HG02623 (cell line): Measurements from ENCODE around the gene PUS1.
"Not testable (repeated sequence)": the region's sequence is repeated elsewhere in the genome, so short reads cannot be mapped to it uniquely, and the experiment has no call there.

Experiments used
- ATAC-seq: cut with Tn5 transposase; IDR thresholded peaks from one replicate; pipeline ENCODE4 v1.9.1; 2021; ENCODE audit warnings: moderate library complexity; ENCODE audit not compliant: unreplicated experiment

The PUS1 gene

GRCh38 chr12:131933387-131933786 is 4.3 kb downstream of the PUS1 start:
- no peak for ATAC-seq

GRCh38 chr12:131934535-131934934 is 5.5 kb downstream of the PUS1 start:
- no peak for ATAC-seq

GRCh38 chr12:131938082-131938481 is 9.0 kb downstream of the PUS1 start:
- no peak for ATAC-seq

- no peak for ATAC-seq
Measured at GRCh38 chr12:131939007-131939406, 9.9 kb downstream of the PUS1 start.

- no peak for ATAC-seq
Measured at GRCh38 chr12:131940141-131940547, 11.1 kb downstream of the PUS1 start.

GRCh38 chr12:131941116-131941986 is 12.3 kb downstream of the PUS1 start:
- no peak for ATAC-seq

GRCh38 chr12:131941987-131942341 is 12.9 kb downstream of the PUS1 start:
- ATAC-seq, result no peak

GRCh38 chr12:131942671-131943070 is 13.6 kb downstream of the PUS1 start:
- ATAC-seq, result no peak

GRCh38 chr12:131943389-131943788 is 14.3 kb downstream of the PUS1 start:
- no peak for ATAC-seq

- ATAC-seq, result no peak
Measured at GRCh38 chr12:131943876-131944275, 14.8 kb downstream of the PUS1 start.

- no peak for ATAC-seq
Measured at GRCh38 chr12:131944601-131945251, 15.7 kb downstream of the PUS1 start.

- ATAC-seq, result no peak
Measured at GRCh38 chr12:131946757-131947156, 17.7 kb downstream of the PUS1 start.

GRCh38 chr12:131947482-131948027 is 18.5 kb downstream of the PUS1 start:
- ATAC-seq, result no peak

GRCh38 chr12:131948166-131948712 is 19.2 kb downstream of the PUS1 start:
- ATAC-seq, result no peak

- ATAC-seq, result not testable (repeated sequence)
Measured at GRCh38 chr12:131948713-131949430, 19.8 kb downstream of the PUS1 start.

GRCh38 chr12:131949431-131950181 is 20.5 kb downstream of the PUS1 start, which contains the start of gene EP400:
EP400 (plus strand) TSS chr12:131949942; CDS start chr12:131960620, 10,678 bp downstream.
- peak; percentile 93 for ATAC-seq

GRCh38 chr12:131950182-131950913 is 21.3 kb downstream of the PUS1 start:
- ATAC-seq, result peak; percentile 7

- not testable (repeated sequence) for ATAC-seq
Measured at GRCh38 chr12:131953810-131954209, 24.7 kb downstream of the PUS1 start.

- ATAC-seq, result not testable (repeated sequence)
Measured at GRCh38 chr12:131954460-131954859, 25.4 kb downstream of the PUS1 start.

GRCh38 chr12:131959116-131959515 is 30.0 kb downstream of the PUS1 start:
- no peak for ATAC-seq
